GM21390 (cell line): ENCODE measurements around the gene POLD1.
A peak's percentile ranks its signal among the peaks of the same experiment; 100 is the strongest.
"Not testable (repeated sequence)": the region's sequence is repeated elsewhere in the genome, so short reads cannot be mapped to it uniquely, and the experiment has no call there.

Experiments
- ATAC-seq: cut with Tn5 transposase; IDR thresholded peaks from one replicate; pipeline ENCODE4 v1.9.1; 2021; ENCODE audit not compliant: unreplicated experiment

POLD1 gene

DNA sequence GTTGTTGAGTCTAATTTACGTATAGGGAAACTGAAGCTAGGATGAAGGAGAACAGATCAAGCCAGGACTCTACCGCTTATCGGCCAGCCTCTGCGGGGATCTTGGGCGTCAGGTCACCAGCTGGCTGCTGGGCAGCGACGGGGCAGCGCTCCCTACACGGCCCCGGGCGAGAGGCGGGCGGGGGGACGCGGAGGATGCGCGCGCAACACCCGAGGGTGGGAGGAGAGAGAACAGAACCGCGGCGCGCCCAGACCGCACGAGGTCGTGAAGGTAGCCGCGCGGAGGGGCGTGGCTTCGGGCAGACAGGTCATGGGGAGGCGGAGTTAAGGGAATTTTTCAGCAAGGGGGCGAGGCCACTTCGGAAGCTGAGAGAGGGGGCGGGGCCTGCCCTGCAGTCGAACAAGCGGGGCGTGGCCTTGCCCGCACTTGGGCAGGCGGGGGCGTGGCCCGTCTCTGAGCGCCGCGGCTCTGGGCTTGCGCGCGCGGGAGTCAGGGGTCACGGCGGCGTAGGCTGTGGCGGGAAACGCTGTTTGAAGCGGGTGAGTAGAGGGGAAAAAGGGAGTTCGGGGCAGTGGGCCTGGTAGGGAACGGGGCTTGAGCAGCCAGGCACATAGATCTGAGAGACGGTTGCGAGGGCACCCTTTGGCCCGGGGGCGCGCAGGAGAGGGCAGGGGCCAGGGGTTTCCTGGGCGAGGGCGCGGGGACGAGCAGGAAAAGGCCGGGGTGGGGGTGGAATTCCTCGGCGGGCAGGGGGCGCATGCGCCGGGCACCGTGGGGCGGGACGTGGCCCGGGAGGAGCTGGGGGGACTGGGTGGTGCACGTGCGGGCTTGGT, at the start of gene POLD1:
POLD1 (plus strand) TSS at position 496 of the 833 bp plus-strand sequence. CDS start 14,505 bp downstream, outside the sequence.
- peak; percentile 75 for ATAC-seq

DNA sequence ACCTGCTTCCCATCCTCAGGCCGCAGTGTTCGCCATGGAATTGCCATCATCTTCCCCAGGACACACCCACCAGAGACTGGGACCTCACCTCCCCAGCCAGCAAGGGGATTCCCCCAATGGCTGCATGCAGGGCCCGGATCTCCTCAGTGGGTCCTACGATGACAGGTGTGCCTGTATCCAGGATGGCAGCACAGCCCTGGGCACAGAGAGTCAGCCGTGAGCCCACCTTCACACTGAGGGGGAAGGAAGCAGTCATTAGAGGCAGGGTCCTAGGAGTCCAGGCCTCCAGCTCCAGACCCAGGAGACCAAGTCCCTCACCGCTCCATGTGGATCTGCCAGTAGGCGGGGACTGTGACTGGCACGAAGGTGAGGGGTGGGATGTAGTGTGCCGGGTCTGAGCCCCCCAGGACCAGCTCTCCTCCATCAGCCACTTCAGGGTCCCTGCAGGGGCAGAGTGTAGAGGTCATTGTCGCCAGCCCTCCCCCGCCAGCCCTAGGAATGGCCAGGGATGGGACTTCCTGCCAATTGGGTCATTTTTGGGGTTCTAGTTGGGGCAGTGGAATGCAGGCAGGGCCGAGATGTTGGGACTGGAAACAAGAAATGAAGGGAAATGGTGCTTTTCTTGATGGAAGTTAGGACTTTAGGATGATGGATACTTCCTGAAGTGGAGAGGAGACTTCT, 49.3 kb upstream of the POLD1 start:
- no peak for ATAC-seq

DNA sequence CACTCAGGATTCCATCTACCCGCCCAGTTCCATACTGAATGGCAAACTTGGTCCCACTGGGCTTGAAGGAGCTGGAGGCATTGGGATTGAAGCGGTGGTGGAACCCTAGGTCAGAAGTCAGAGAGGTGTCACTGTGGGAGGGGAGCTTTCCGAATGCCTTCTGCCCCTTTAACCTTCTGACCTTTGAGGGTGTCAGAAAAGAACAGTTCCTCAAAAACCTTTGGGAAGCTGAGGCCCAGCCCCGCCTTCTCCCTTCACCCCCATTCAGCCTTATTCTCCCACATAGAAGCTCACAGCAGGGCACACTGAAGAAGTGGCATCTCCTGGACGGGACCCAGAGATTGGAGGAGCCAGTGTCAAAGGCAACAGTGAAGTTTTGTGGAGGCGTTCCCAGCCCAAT, 47.1 kb upstream of the POLD1 start:
- ATAC-seq, result not testable (repeated sequence)

DNA sequence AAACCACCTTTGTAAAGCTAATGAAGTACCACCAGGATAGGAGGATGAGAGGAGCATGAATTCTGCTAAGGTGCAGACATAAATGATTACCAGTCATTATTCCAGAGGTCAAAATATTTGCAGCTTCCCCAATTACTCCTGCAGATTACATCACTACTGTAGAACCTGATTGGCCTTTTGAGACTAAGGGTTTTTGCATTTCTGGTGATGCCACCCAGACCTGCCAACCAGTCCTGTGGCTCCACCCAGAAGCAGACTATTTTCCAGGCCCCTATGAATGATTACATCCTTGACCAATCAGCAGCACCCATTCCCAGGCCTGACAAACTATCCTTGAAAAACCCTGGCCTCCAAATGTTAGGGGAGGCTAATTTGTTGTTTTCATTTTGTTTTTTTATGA, 43.8 kb upstream of the POLD1 start:
- ATAC-seq, result no peak

DNA sequence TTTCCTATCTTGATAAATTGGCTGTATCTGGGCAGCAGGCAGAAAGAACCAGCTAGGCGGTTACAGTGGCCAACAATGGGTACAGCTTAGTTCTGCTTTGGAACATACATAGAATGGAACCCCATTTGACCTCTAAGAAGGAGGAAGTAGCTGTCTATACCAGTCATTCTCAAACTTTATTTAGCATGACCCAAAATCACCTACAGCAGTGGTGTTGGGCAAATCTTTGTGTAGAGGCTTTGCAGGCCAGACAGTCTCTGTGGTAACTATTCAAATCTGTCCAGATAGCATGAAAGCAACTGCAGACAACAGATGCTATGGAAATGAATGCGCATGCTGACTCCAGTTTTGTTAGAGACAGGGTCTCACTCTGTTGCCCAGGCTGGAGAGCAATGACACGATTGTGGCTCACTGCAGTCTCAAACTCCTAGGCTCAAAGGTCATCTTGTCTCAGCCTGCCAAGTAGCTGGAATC, 43.0 kb upstream of the POLD1 start:
- ATAC-seq, result peak; percentile 43

DNA sequence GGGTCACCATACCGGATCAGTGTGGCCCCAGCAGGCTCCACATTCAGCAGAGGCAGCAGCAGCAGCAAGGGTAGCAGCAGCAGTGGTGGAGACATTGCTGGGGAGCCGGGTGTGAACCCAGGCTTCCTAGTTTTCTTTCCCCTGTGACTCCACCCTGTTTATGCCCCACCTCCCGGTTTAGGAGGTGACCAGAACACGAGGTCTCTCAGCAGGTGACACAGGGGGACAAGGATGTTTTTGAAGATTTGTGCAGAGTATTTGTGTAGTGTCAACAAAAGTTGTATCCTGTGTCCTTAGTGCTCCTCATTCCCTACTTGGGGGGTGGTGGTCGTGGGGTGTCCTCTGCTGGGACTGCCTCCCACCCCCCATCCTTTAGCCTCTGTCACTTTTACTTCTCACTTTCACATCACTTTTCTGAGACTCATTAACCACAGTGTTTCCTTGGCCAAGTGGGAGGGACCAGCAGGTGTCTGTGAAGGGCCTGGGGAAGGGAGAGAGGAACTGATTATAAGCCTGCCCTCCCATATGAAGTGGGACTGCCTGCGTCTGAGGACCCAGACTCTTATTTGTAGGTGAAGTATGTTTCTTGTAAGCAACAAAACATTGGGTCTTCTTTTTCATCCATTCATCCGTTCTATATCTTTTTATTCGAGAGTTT, 39.4 kb upstream of the POLD1 start:
- no peak for ATAC-seq

DNA sequence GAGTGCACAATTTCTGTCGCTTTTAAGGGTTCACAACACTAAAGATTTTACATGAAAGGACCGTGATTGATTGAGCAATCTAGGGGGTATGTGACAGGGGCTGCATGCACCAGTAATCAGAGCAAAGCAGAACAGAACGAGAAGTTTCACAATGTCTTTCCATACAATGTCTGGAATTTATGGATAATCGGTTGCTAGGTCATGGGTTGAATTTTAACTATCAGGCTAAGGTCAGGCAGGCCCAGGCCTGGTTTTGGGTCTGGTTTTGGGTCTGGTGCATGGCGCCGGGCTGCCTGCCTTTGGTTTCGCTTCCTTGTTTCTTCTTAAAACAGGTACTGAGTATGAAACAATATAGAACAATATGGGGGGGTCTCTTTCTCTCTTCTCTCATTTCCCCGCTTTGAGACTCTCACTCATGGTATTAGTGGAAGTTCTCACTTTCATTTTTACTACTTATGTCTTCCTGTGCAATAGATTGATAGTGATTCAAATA, 37.0 kb upstream of the POLD1 start:
- ATAC-seq, result not testable (repeated sequence)

DNA sequence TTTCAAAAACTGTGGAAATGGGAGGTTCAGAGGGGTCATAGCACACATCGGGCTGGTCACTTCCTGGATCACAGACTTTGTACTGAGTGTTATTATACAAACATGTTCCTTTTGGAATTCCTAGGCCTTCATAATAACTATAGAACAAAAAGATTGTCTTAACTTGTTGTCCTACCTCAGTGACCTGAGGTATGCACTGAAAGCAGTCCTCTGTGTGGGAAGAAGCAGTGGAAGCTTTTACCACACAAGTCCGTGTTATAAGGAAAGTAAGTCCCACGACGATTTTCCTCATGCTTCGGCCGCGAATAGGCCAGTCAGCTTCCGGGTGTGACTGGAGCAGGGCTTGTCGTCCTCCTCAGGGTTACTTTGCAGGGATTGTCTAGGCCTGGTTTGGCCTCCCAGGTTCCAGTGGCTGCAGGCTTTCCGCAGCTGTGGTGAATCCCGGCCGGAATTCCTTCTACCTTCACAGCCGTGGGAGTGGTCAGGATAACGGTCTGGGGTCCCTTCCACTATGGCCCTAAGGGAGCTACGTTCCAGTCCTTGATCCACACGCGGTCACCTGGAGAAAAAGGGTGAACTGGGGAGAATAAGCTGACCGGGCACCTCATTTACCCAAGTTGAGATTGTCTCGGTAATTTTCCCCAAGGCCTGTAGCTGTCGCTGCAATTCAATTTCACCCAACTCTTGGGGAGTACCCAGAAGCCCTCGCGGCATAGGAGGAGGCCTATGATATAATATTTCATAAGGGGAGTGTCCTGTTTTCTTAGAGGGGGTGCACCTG, 34.7 kb upstream of the POLD1 start:
- no peak for ATAC-seq

DNA sequence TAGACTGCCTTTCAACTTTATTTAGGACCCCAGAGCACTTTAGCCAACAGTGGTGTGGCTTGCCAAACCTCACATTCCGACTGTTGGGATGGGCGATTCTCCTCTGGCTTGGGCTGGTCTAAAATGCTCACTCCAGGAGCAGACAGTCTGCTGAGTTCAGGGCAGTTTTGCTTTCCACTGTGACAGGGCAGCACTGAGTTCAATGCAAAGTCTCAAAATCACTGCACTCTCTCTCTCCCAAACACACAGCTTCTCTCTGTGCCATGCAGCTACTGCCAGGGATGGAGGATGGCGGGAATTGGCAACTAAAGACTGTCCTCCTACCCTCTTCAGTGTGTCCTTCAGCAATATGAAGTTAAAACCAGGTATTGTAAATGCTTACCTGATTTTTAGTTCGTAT, 31.9 kb upstream of the POLD1 start:
- no peak for ATAC-seq

DNA sequence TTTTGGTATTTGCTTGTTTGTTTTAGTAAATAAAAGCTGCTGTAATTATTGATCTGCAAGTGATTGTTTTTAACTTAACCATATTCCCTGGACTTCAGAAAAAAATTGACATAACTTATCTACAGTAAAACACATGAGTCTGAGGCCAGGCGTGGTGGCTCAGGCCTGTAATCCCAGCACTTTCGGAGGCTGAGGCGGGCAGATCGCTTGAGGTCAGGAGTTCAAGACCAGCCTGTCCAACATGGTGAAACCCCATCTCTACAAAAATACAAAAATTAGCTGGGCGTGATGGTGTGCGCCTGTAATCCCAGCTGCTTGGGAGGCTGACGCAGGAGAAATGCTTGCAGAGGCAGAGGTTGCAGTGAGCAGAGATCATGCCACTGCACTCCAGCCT, 30.7 kb upstream of the POLD1 start:
- ATAC-seq, result not testable (repeated sequence)

DNA sequence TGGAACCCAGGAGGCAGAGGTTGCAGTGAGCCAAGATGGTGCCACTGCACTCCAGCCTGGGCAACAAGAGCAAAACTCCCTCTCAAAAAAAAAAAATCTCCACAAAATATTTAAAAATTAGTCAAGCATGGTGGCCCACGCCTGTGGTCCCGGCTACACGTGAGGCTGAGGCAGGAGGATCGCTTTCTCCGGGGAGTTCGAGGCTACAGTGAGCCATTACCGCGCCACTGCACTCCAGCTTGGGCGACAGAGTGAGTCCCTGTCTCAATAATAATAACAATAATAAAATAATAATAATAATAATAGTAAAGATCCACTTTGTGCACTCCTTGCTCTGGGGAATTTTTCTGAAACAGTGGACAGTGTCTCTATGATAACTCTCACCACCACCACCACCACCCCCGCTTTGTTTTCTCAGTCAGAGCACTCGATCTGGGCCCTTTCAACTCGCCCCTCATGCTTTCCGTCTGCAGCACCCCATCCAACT, 27.4 kb upstream of the POLD1 start:
- no peak for ATAC-seq

DNA sequence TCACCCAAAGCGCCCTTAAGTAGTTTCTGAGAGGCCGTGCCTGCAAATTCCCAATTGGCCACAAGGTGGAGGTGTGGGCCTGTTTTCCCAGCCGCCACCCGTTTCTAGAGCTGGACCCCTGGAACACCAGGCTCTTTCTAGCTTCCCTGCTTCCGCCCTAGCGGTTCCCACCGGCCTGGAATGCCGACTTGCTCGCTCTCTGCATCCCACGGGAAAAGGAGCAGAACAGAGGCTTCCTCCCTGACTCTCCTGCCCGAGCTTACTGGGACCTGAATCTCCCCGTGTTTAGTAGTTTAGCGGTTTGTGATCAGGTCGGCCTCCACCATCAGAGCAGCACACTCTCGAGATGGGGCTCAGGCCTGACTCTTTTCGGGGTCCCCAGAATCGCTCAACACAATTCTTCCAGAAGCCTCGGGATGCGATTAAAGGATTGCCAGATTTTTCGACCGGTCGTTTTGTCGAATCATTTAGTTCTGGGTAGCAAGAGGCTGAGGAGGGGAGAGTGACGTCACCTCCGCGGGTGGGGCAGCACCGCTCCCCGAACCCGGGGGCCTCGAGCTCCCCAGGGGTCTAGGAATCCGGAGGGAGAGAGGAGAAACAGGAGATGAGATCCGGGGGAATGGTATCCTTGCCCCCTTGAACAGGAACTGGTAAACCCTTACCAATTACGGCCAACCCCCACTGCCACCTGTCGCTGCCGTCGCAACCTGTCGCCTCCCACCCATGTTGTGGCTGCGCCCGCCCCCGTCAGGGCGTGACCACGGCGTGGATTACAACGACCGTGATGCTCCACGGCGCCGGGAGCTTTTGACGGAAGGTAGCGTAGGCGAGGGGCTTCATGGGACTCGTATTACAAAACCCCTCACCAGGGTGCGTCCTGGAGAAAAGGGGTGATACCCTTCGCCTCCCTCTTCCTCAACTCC, 26.7 kb upstream of the POLD1 start:
- no peak for ATAC-seq

DNA sequence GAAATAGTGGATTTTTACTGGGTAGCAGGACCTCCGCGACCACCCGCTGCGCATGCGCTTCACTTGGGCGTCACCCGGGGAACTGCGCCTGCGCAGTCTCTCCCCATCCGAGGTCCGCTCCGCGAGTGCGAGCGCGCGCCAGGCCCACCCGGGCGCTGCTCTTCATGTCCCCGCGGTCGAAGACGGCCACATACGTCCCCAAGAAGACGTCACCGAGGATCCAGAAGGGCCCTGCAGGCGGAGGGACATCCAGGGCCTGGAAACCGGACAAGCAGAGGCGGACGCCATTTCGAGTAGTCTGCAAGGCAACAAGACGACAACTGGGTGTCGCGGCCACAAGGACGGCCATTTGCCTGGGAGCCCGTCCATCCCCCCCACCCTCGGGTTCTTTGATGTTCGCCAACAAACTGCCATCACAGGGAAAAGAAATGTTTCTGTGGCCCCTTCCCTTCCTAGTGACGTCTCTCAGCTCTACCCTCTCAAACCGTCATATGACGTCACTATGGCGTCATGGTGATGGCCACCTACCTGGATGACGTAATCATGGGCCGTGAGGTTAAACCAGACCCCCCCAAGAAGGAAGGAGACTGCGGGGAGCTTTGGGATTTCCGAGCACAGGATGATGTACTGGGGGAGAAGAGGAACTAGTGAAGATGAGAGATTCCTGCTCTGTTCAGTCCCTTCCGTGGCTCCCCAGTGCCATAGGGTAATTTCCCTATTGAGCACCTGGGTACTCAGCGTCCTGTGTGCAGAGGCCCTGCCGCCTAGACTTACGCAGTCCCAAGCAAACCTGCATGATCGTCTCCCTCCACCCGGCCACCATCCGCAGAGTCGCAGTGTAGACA, 25.4 kb upstream of the POLD1 start:
- no peak for ATAC-seq

DNA sequence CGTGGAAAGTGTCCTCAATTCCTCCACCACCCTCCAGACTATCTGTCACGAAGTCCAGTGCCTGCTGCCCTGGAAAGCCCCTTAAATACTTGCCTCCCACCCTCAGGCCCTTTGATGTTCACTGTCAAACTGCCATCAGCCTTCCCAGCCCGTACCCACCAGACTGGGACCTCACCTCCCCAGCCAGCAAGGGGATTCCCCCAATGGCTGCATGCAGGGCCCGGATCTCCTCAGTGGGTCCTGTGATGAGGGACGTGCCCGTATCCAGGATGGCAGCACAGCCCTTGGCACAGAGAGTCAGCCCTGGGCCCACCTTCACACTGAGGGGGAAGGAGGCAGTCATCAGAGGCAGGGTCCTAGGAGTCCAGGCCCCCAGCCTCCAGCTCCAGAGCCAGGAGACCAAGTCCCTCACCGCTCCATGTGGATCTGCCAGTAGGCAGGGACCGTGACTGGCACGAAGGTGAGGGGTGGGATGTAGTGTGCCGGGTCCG, 24.8 kb upstream of the POLD1 start:
- ATAC-seq, result no peak

DNA sequence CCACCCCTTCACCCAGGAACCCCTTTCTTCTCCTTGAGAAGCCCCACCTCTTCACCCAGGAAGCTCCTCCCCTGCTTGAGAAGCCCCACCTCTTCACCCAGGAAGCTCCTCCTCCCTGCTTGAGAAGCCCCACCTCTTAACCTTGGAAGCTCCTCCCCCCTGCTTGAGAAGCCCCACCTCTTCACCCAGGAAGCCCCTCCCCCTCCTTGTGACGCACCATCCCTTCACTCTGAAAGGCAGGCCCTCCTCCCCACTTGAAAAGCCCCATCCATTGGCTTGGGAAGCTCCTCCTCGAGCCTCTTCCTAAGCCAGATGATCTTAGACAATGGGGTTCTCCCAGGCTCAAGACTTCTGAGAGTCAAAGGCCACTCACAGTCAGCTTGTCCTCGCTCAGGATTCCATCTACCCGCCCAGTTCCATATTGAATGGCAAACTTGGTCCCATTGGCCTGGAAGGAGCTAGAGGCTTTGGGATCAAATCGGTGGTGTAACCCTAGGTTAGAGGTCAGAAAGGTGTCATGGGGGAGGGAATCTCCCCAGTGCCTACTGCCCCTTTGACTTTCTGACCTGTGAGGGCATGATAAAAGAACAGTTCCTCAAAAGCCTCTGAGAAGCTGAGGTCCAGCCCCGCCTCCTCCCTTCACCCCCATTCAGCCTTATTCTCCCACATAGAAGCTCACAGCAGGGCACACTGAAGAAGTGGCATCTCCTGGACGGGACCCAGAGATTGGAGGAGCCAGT, 22.7 kb upstream of the POLD1 start:
- no peak for ATAC-seq

DNA sequence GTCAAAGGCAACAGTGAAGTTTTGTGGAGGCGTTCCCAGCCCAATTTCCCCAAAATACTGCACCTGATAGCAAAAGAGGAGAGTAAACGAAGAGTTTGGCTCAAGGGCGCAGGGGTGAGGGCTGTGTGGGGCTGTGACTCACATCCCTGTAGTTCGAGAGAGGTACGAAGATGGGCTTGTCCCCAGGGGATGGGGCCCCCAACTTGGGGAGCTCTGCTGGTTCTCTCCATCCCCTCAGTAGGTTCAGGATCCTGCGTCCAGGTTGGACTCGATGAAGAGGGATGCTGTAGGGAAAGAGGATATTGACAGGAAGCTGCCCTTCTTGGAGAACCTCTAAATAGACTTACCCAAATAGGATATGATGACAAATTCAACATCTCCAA, 22.1 kb upstream of the POLD1 start:
- no peak for ATAC-seq

DNA sequence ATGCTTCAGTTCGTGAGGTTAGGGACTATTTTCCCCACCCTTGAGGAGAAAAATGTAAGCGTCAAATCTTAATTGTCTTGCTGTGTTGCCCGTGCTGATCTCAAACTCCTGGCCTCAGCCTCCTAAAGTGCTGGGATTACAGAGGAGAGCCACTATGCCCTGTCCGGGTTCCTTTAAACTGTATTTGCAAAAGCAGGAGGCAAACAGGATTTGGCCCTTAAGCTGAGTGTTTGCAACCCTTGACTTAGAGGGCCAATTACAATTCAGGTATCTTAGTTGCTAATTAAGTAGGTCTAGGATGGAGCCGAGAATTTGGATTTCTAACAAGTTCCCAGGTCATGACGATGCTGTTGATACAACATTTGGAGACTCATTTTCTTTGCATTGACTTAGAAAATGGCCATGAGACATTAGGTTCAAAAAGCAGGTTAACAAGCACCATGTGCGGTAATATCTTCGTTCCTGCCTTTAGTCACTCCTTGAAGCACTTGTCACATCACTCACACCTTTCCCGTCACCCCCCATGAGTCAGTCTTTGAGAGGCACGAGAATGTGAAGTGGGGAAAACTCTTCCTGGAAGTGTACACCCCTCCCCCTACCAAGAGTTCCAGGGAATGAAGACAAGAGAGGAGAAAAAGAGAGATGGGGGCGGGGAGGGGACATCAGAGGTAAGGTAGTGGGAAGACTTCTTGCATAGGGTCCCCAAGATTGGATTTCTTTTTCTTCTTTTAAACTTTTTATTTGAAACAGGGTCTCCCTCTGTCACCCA, 21.3 kb upstream of the POLD1 start:
- ATAC-seq, result no peak
